HFF-Myc (cell line): ENCODE data around the gene AKAIN1.
A peak's percentile ranks its signal among the peaks of the same experiment; 100 is the strongest.

ENCODE experiments used
- DNase-seq: peaks from one replicate; pipeline ENCODE4 v3.0.0-alpha.2; 2011; ENCODE audit warnings: low read depth; ENCODE audit errors: extremely low read depth
- H3K4me3 ChIP-seq: replicated peaks from 2 replicates; pipeline ENCODE4 v1.5.1; 2011; ENCODE audit warnings: low read depth, mild to moderate bottlenecking, control low read depth, low read length
- TF ChIP-seq, protein P1 (sequence below): IDR thresholded peaks from 2 replicates; pipeline ENCODE4 v1.5.1; 2012; ENCODE audit warnings: mild to moderate bottlenecking, low read depth, low read length, control low read depth; ENCODE audit errors: missing control alignments

AKAIN1 gene, protein sequence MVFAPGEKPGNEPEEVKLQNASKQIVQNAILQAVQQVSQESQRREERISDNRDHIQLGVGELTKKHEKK

GRCh38 chr18:5197032-5197434, at the start of gene AKAIN1:
AKAIN1 (minus strand) TSS chr18:5197257; CDS start chr18:5197053, 204 bp downstream.
- TF ChIP-seq, protein P1, sequence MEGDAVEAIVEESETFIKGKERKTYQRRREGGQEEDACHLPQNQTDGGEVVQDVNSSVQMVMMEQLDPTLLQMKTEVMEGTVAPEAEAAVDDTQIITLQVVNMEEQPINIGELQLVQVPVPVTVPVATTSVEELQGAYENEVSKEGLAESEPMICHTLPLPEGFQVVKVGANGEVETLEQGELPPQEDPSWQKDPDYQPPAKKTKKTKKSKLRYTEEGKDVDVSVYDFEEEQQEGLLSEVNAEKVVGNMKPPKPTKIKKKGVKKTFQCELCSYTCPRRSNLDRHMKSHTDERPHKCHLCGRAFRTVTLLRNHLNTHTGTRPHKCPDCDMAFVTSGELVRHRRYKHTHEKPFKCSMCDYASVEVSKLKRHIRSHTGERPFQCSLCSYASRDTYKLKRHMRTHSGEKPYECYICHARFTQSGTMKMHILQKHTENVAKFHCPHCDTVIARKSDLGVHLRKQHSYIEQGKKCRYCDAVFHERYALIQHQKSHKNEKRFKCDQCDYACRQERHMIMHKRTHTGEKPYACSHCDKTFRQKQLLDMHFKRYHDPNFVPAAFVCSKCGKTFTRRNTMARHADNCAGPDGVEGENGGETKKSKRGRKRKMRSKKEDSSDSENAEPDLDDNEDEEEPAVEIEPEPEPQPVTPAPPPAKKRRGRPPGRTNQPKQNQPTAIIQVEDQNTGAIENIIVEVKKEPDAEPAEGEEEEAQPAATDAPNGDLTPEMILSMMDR, result no peak
- no peak within 1 kb of the TSS for H3K4me3 ChIP-seq
- DNase-seq, result no peak

DNA sequence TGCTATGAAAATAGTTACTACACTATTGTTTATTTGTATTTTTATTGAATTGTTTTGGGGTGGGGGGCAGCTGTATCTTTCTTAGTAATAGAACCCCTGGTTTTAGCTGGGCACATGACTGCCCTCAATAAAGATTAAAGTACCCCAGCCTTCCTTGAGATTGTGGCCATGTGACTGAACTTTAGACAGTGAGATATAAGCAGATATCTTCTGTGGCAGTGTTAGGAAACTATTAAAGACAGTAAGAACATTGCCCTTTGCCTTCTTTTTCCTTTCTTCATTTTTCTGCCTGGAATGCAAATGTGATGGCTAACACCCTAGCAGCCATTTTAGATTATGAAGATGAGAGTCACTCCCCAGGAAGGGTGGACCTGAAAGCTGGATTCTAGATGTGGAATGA, 47.9 kb upstream of the AKAIN1 start:
- TF ChIP-seq, protein P1, result no peak
- DNase-seq, result no peak

DNA sequence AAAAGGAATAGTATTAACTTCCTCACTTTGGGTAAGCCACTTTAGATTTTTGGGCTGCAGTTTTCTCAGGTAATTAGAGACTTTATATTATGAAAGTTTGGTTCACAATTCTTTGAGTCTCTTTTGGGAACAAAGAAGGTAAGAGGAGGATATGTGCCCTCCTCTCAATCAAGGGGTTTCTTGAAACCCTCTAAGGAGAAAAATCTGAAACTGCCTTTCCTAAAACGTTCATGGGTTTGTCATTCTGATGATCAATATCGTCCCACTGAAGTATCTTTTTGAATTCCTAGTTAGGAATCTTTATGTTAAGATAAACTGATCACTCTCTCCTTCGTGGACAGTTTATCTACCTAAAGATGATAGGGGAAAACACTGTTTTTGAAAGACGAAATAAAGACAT, 42.4 kb upstream of the AKAIN1 start:
- peak overlapping the region; percentile 76 for H3K4me3 ChIP-seq

More for the DNA sequence above, 47.9 kb upstream of the AKAIN1 start:
- H3K4me3 ChIP-seq, result no peak overlapping the region

DNA sequence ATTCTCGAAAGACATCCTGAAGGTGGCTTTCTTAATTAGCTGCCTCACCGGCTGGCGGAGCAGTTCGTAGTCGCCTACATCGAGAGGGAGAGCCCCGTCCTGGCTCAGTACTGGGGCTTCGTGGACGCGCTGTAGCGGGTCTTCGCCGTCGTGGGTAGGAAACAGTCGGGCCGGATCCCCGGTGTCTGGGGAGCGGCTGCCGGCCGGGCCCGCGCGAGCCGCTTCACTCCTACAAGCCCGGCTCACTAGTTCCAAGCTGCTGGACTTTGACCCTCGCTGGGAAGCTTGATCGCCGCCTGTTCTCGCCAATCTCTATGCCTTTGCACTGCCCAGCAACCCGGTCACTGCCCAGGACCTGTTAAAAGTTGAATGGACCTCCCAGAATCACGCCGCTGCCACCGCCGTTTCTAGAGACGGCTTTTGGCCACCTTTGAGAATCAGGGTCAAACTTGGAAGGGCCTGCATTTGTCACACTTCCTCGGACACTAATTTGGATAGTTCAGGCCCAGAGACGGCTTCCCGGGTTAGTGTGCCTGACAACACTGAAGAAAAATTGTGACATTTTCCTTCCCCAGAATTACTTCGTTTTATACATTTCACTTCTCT, 41.4 kb upstream of the AKAIN1 start:
- H3K4me3 ChIP-seq, result peak overlapping the region; percentile 76
- DNase-seq, result no peak
- TF ChIP-seq, protein P1, result no peak

More for the DNA sequence above, 42.4 kb upstream of the AKAIN1 start:
- TF ChIP-seq, protein P1, result no peak
- DNase-seq, result no peak

- H3K4me3 ChIP-seq, result peak overlapping the region; percentile 76
- peak; percentile 52 for DNase-seq
- TF ChIP-seq, protein P1, result no peak
Observed at GRCh38 chr18:5237723-5238370, 40.8 kb upstream of the AKAIN1 start.

DNA sequence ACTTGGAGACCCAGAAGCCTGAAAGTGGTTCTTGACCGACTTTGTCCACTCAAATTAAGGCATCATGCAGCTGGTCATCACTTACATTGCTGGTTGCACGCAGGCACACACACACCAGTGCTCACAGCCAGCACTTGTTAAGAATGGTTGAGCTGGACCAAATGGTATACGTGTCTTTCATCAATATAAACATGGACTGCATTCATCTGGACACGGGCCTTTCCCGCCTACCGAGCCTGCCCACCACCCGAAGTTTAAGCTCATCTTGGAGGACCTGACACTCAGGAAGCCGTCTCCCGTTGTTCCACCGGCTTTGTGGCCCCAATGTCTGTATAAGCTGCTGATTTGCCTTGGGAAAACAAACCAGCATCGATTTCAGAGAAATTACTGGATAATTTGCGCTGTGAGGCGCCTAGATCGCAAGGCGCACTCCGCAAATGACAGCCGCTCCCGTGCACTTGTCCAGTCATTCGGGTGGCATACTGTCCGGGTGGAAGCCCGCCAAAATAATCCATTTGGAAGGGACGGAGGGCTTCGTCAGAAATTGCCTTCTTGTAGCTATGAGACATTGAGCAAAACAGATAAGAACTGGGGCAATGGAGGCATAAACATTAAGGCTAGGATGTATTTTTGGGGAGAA, 40.1 kb upstream of the AKAIN1 start:
- peak overlapping the region; percentile 76 for H3K4me3 ChIP-seq
- TF ChIP-seq, protein P1, result no peak
- peak; percentile 10 for DNase-seq
